SK-N-SH treated with all-trans-retinoic acid at 6 μM for 48 hours (cell line): Measurements from ENCODE around the gene SACS.

Experiments
- ARNTL ChIP-seq: fragments of 450-650 bp; formaldehyde crosslinking; IDR thresholded peaks from 2 replicates; pipeline ENCODE4 v1.5.0; 2020; ENCODE audit warnings: low read depth, mild to moderate bottlenecking, moderate library complexity, borderline replicate concordance
- ISL1 ChIP-seq: fragments of 250-450 bp; sonication (Bioruptor Pico); IDR thresholded peaks from 2 replicates; pipeline ENCODE4 v2.1.2; 2022; ENCODE audit warnings: mild to moderate bottlenecking, moderate library complexity
- RARB ChIP-seq: fragments of 250-450 bp; sonication (Bioruptor Pico); IDR thresholded peaks from 2 replicates; pipeline ENCODE4 v1.8.0; 2021; ENCODE audit warnings: mild to moderate bottlenecking, moderate library complexity
- ZFP3 ChIP-seq: fragments of 250-450 bp; sonication (Bioruptor Pico); IDR thresholded peaks from 2 replicates; pipeline ENCODE4 v1.5.0; 2020; ENCODE audit warnings: mild to moderate bottlenecking, moderate library complexity
- TF ChIP-seq, protein P1 (sequence below): fragments of 250-450 bp; sonication (Bioruptor Pico); IDR thresholded peaks from 2 replicates; pipeline ENCODE4 v1.8.0; 2020; ENCODE audit warnings: mild to moderate bottlenecking, moderate library complexity, borderline replicate concordance

DNA sequence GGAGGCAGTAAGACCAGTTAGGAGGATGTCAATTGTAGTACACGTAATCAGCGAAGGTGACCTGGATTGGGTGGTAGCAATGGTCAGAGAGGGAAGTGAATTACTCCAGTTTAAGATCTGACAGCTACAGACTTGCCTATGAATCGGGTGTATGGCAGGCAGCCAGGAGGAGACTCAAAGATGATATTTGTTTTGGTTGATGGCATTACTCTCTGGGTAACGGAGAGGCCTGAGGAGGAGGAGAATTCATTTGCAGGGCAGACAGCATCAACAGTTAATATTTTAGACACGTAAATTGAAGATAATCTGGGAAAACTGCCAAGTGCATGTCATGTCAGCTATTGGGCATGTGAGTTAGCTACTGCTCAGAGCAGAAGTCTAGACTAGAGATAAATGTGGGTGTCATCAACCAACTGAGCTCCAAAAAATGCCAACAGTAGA lies 143.6 kb downstream of the SACS start:
- TF ChIP-seq, protein P1, sequence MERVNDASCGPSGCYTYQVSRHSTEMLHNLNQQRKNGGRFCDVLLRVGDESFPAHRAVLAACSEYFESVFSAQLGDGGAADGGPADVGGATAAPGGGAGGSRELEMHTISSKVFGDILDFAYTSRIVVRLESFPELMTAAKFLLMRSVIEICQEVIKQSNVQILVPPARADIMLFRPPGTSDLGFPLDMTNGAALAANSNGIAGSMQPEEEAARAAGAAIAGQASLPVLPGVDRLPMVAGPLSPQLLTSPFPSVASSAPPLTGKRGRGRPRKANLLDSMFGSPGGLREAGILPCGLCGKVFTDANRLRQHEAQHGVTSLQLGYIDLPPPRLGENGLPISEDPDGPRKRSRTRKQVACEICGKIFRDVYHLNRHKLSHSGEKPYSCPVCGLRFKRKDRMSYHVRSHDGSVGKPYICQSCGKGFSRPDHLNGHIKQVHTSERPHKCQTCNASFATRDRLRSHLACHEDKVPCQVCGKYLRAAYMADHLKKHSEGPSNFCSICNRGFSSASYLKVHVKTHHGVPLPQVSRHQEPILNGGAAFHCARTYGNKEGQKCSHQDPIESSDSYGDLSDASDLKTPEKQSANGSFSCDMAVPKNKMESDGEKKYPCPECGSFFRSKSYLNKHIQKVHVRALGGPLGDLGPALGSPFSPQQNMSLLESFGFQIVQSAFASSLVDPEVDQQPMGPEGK (CRISPR knock-in tag), result no peak
- no peak for TF ChIP-seq RARB (CRISPR knock-in tag)
- no peak for TF ChIP-seq ZFP3 (CRISPR knock-in tag)
- TF ChIP-seq ISL1 (CRISPR knock-in tag), result peak; percentile 82
- TF ChIP-seq ARNTL, result no peak
